Keratinocyte (primary cell): Measurements from ENCODE around the gene EME2. TPM values are rescaled to one million over a fixed set of nuclear protein-coding genes. Genes with fewer than 3 reads are reported as not detected.

ENCODE experiments used
- DNase-seq: peaks from one replicate; pipeline ENCODE4 v3.0.0-alpha.2; 2011; ENCODE audit warnings: low read depth, missing footprints, low spot score
- FAIRE-seq: peaks from 2 replicates; lab custom pipeline; 2011; peaks lifted over from hg19 to GRCh38; lab: Jason Lieb, UNC
- H2AFZ ChIP-seq: 2 replicates; pipeline ENCODE4 v1.6.0; 2012; ENCODE audit warnings: low read length, control low read depth, inconsistent platforms; ENCODE audit not compliant: control insufficient read depth
- H3K27ac ChIP-seq: 2 replicates; pipeline ENCODE4 v1.5.1; 2011; ENCODE audit warnings: low read length; ENCODE audit not compliant: control insufficient read depth, insufficient read depth
- H3K27me3 ChIP-seq: 3 replicates; pipeline ENCODE4 v1.6.0; 2011; ENCODE audit warnings: low read length; ENCODE audit not compliant: control insufficient read depth, insufficient read depth; ENCODE audit errors: extremely low read depth
- H3K36me3 ChIP-seq, 2 experiments: 2 replicates in 1 of 2; 3 replicates in 1 of 2; pipeline ENCODE4 v1.5.1; 2011; ENCODE audit warnings: low read length in 2 of 2, mild to moderate bottlenecking in 1 of 2; ENCODE audit not compliant: control insufficient read depth in 2 of 2, insufficient read depth in 2 of 2; ENCODE audit errors: extremely low read depth in 1 of 2
- H3K4me1 ChIP-seq: 3 replicates; pipeline ENCODE4 v1.5.1; 2011; ENCODE audit warnings: low read length; ENCODE audit not compliant: control insufficient read depth, insufficient read depth; ENCODE audit errors: extremely low read depth
- H3K4me2 ChIP-seq: 3 replicates; pipeline ENCODE4 v1.6.0; 2011; ENCODE audit warnings: low read depth, low read length; ENCODE audit not compliant: control insufficient read depth, insufficient read depth; ENCODE audit errors: extremely low read depth
- H3K4me3 ChIP-seq, 3 experiments: fragments of 200-600 bp in 1 of 3; sonication (generic) in 1 of 3; 2 replicates in 2 of 3; 3 replicates in 1 of 3; pipeline ENCODE4 v1.5.1; 2011 to 2016; ENCODE audit warnings: low read length in 3 of 3, mild to moderate bottlenecking in 3 of 3, control low read depth in 2 of 3, inconsistent platforms in 1 of 3, low read depth in 1 of 3, mixed read lengths in 1 of 3, mixed run types in 1 of 3, moderate library complexity in 1 of 3; ENCODE audit not compliant: control insufficient read depth in 2 of 3, insufficient read depth in 2 of 3; ENCODE audit errors: extremely low read depth in 1 of 3
- H3K79me2 ChIP-seq: 2 replicates; pipeline ENCODE4 v1.6.0; 2012; ENCODE audit warnings: low read length; ENCODE audit not compliant: control insufficient read depth, insufficient read depth
- H3K9ac ChIP-seq: 3 replicates; pipeline ENCODE4 v1.6.0; 2011; ENCODE audit warnings: low read length; ENCODE audit not compliant: control insufficient read depth, insufficient read depth; ENCODE audit errors: extremely low read depth
- H3K9me1 ChIP-seq: 3 replicates; pipeline ENCODE4 v1.6.0; 2011; ENCODE audit warnings: low read length; ENCODE audit not compliant: control insufficient read depth, insufficient read depth; ENCODE audit errors: extremely low read depth
- H3K9me3 ChIP-seq: 2 replicates; pipeline ENCODE4 v1.5.1; 2012; ENCODE audit warnings: low read depth, low read length; ENCODE audit not compliant: control insufficient read depth
- H4K20me1 ChIP-seq: 3 replicates; pipeline ENCODE4 v1.6.0; 2011; ENCODE audit warnings: low read length; ENCODE audit not compliant: control insufficient read depth, insufficient read depth; ENCODE audit errors: extremely low read depth
- EZH2 ChIP-seq: IDR thresholded peaks from one replicate; pipeline ENCODE4 v1.6.1; 2012; ENCODE audit warnings: inconsistent platforms, mild to moderate bottlenecking, low read length, moderate library complexity
- dilution Hi-C: fragments of 300-500 bp; cut with MboI; formaldehyde crosslinking; loops from one replicate; pipeline ENCODE4 v1.7.0; 2020; ENCODE audit warnings: low sequenced_read_pairs; ENCODE audit not compliant: extremely low pct_ligation_motif_present
- polyA plus RNA-seq, 5 experiments: library from polyadenylated mRNA; depleted of rRNA in 3 of 5; stranded (reverse) in 3 of 5; stranded (forward) in 1 of 5; unstranded in 1 of 5; fragments of >200 nt; gene quantifications; 1 replicate in 1 of 5; 2 replicates in 3 of 5; 3 replicates in 1 of 5; pipeline versions ENCODE4 v1.2.1 to v1.2.3, GENCODE V29; 2011 to 2012; ENCODE audit warnings: missing spikeins in 2 of 5, low read depth in 1 of 5, low replicate concordance in 1 of 5
- TF ChIP-seq, protein P1 (sequence below), 3 experiments: IDR thresholded peaks in 1 of 3; conservative IDR thresholded peaks in 1 of 3; optimal IDR thresholded peaks in 1 of 3; 2 replicates in 2 of 3; 3 replicates in 1 of 3; pipeline versions ENCODE3 to v1.5.1; 2011; ENCODE audit warnings: low read length in 3 of 3, mild to moderate bottlenecking in 3 of 3, moderate library complexity in 2 of 3, control low read depth in 1 of 3, inconsistent platforms in 1 of 3; ENCODE audit not compliant: insufficient read depth in 2 of 3; ENCODE audit errors: extremely low read depth in 1 of 3

The EME2 gene
- polyA plus RNA-seq, 1 donor (not counting 4 experiments of a cell fraction or from before 2014, with no cell fraction given) = 6.3 TPM

DNA sequence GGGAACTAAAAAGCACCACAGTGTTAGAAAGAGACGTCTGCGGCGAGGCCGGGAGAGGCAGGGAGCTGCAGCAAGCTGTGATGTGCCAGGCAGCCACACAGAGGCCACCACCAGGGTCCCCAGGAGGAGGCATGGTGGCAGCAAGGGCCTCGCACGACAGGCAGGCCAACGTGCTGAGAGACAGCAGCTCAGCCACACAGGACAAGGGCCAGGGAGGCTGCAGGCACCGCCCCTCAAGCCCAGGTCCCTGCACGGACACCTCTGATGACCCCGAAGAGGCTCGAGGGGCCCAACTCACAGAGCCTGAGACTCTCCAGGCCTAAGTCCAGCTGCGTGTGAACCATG lies 48.3 kb downstream of the EME2 start:
- no peak for DNase-seq
- H3K9ac ChIP-seq = no peak overlapping the region
- FAIRE-seq = no peak
- H3K4me2 ChIP-seq = no peak overlapping the region
- H3K27me3 ChIP-seq = no peaks in the 10 kb centered on the region
- H3K79me2 ChIP-seq = no peaks in the 10 kb centered on the region
- H3K4me3 ChIP-seq = no peak overlapping the region
- no peaks in the 10 kb centered on the region for H3K9me1 ChIP-seq
- peaks cover 6% of the 10 kb centered on the region for H3K4me1 ChIP-seq
- H4K20me1 ChIP-seq = no peaks in the 10 kb centered on the region
- no peak overlapping the region for H2AFZ ChIP-seq
- TF ChIP-seq, protein P1, sequence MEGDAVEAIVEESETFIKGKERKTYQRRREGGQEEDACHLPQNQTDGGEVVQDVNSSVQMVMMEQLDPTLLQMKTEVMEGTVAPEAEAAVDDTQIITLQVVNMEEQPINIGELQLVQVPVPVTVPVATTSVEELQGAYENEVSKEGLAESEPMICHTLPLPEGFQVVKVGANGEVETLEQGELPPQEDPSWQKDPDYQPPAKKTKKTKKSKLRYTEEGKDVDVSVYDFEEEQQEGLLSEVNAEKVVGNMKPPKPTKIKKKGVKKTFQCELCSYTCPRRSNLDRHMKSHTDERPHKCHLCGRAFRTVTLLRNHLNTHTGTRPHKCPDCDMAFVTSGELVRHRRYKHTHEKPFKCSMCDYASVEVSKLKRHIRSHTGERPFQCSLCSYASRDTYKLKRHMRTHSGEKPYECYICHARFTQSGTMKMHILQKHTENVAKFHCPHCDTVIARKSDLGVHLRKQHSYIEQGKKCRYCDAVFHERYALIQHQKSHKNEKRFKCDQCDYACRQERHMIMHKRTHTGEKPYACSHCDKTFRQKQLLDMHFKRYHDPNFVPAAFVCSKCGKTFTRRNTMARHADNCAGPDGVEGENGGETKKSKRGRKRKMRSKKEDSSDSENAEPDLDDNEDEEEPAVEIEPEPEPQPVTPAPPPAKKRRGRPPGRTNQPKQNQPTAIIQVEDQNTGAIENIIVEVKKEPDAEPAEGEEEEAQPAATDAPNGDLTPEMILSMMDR (optimal IDR thresholded peaks at IDR 0.05 in 1 of 3, IDR thresholded peaks at IDR 0.05 in 1 of 3, conservative IDR thresholded peaks at IDR 0.05 in 1 of 3; ENCODE audit: extremely low read depth in 1 of 3, insufficient read depth in 2 of 3, low read length in 3 of 3) = no peak
- no peak for TF ChIP-seq EZH2
- dilution Hi-C loops = no loop called here
- no peaks in the 10 kb centered on the region for H3K9me3 ChIP-seq
- no peak overlapping the region for H3K27ac ChIP-seq
- H3K36me3 ChIP-seq = peaks cover 0 to 12% of the 10 kb centered on the region in 2 experiments

DNA sequence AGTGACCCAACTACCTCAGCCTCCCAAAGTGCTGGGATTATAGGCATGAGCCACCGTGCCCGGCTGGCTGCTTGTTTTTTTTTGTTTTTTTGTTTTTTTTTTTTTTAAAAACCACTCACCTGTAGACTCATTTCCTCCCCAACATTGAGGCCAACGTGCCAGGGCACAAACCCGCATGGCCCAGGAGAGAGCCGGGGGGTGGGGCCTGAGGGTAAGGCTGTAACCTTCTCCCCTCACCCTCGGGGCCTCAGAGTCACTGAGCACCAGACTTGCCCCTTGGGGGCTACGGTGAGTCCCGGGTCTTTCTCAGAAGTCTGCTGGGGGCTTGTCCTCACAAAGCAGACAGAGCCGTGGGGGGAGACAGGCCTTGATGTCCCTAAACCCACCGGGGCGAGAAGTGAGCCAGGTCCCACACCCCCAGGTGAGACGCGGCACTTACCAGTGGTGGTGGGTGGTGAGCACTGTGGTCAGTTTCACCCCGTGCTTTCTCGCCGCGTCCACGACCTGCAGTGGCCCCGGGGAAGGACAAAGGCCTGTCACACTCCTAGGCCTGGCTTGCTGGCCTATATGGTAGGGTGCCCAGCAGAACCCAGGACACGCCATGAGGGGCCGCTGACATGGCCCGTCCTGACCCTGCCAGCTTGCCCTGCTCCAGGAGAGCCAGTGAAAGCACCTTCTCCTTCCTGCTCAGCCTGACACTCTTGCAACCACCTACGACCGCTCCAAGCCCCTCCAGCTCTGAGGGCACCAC lies 49.4 kb downstream of the EME2 start:
- Histone ChIP-seq H3K9me1 (no peaks in the 10 kb centered on the region), H2AFZ (no peak overlapping the region), H3K4me1 (peaks cover 6% of the 10 kb centered on the region), H4K20me1 (no peaks in the 10 kb centered on the region), H3K9me3 (no peaks in the 10 kb centered on the region), H3K27me3 (no peaks in the 10 kb centered on the region), H3K79me2 (peaks cover under 1% of the 10 kb centered on the region), H3K27ac (no peak overlapping the region), H3K9ac (no peak overlapping the region), H3K4me3 (no peak overlapping the region), H3K36me3 (peaks cover 0 to 6% of the 10 kb centered on the region in 2 experiments), H3K4me2 (no peak overlapping the region)
- TF ChIP-seq, protein P1 (optimal IDR thresholded peaks at IDR 0.05 in 1 of 3, IDR thresholded peaks at IDR 0.05 in 1 of 3, conservative IDR thresholded peaks at IDR 0.05 in 1 of 3; ENCODE audit: extremely low read depth in 1 of 3, insufficient read depth in 2 of 3, low read length in 3 of 3) = no peak
- TF ChIP-seq EZH2 = no peak
- dilution Hi-C loops = no loop called here
- FAIRE-seq (no peak), DNase-seq (no peak)
